ENCODE measurements around the gene AFMID. TPM values are rescaled to one million over a fixed set of nuclear protein-coding genes. Genes with fewer than 3 reads are reported as not detected.
A peak's percentile ranks its signal among the peaks of the same experiment; 100 is the strongest.

Gene AFMID
- total RNA-seq, 1 experiment from 2014 or later, result 65.0 TPM

GRCh38 chr17:78250891-78251772 lies 64.0 kb downstream of the AFMID start:
- peak; percentile 91 for DNase-seq (ENCODE audit: low spot score)
- Histone ChIP-seq H3K27ac (ENCODE audit: low read depth, low read length, poor library complexity, severe bottlenecking) (no peak overlapping the region), H3K4me1 (ENCODE audit: insufficient read depth, low read length, poor library complexity, severe bottlenecking) (no peaks in the 10 kb centered on the region), H3K9me3 (ENCODE audit: low read depth, low read length, poor library complexity, severe bottlenecking) (no peaks in the 10 kb centered on the region), H3K4me3 (ENCODE audit: low read depth, low read length, poor library complexity, severe bottlenecking) (no peak overlapping the region), H3K27me3 (replicated peaks; ENCODE audit: insufficient read depth, low read depth, low read length, poor library complexity) (no peaks in the 10 kb centered on the region), H3K36me3 (ENCODE audit: insufficient read depth, low read length, poor library complexity, severe bottlenecking) (no peaks in the 10 kb centered on the region)
- no TSS peak for BruUV-seq (replicated peaks)
- TF ChIP-seq EZH2 (IDR thresholded peaks at IDR 0.05; ENCODE audit: borderline replicate concordance, low read depth, low read length, poor library complexity, severe bottlenecking), result no peak
- TF ChIP-seq CTCF (conservative IDR thresholded peaks at IDR 0.05; ENCODE audit: low read depth, low read length), result peak; percentile 100
- ChIA-PET POLR2A (ENCODE audit: low non-redundant PET) (interaction anchor here (0.6 kb wide), 1 partner anchor 28 kb away, joined by 13 read pairs; no protein-coding TSS in a partner anchor), CTCF (interaction anchor here (0.6 to 2.1 kb wide), 9 partner anchors 8 to 720 kb away, joined by 3 to 7 read pairs (median 3); no protein-coding TSS in a partner anchor)
- intact Hi-C loops (cut with micrococcal nuclease; ENCODE audit: unreplicated experiment), result loop anchor here (2.0 to 5.0 kb wide), 2 partner anchors 138 to 171 kb away; no protein-coding TSS in a partner anchor

DNA sequence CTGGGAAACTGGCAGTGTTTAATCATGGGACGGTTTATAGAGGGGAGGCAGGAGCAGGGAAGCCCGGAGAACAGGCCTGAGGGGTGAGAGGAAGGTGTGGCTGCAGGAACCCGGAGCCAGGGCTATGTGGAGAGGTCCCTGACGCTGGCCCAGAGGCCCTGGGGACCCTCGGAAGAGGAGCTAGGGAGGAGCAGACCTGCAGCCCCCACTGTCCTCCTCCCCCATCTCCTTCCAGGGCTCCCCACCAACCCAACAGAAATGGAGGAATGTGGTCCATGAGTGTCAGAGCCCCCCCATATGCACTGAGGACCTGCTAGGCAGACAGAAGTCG lies 64.6 kb downstream of the AFMID start:
- no peak for DNase-seq (ENCODE audit: low spot score)
- Histone ChIP-seq H3K27me3 (replicated peaks; ENCODE audit: insufficient read depth, low read depth, low read length, poor library complexity) (no peaks in the 10 kb centered on the region), H3K9me3 (ENCODE audit: low read depth, low read length, poor library complexity, severe bottlenecking) (no peaks in the 10 kb centered on the region), H3K36me3 (ENCODE audit: insufficient read depth, low read length, poor library complexity, severe bottlenecking) (no peaks in the 10 kb centered on the region), H3K4me1 (ENCODE audit: insufficient read depth, low read length, poor library complexity, severe bottlenecking) (no peaks in the 10 kb centered on the region), H3K27ac (ENCODE audit: low read depth, low read length, poor library complexity, severe bottlenecking) (no peak overlapping the region), H3K4me3 (ENCODE audit: low read depth, low read length, poor library complexity, severe bottlenecking) (no peak overlapping the region)
- intact Hi-C loops (cut with micrococcal nuclease; ENCODE audit: unreplicated experiment), result loop anchor here (2.0 to 5.0 kb wide), 2 partner anchors 139 to 171 kb away; no protein-coding TSS in a partner anchor
- ChIA-PET POLR2A (ENCODE audit: low non-redundant PET) (interaction anchor here (0.6 kb wide), 1 partner anchor 28 kb away, joined by 13 read pairs; no protein-coding TSS in a partner anchor), CTCF (interaction anchor here (0.6 to 2.1 kb wide), 7 partner anchors 17 to 719 kb away, joined by 3 to 7 read pairs (median 4); no protein-coding TSS in a partner anchor)
- TF ChIP-seq CTCF (conservative IDR thresholded peaks at IDR 0.05; ENCODE audit: low read depth, low read length) (no peak), EZH2 (IDR thresholded peaks at IDR 0.05; ENCODE audit: borderline replicate concordance, low read depth, low read length, poor library complexity, severe bottlenecking) (no peak)
- BruUV-seq (replicated peaks), result no TSS peak

DNA sequence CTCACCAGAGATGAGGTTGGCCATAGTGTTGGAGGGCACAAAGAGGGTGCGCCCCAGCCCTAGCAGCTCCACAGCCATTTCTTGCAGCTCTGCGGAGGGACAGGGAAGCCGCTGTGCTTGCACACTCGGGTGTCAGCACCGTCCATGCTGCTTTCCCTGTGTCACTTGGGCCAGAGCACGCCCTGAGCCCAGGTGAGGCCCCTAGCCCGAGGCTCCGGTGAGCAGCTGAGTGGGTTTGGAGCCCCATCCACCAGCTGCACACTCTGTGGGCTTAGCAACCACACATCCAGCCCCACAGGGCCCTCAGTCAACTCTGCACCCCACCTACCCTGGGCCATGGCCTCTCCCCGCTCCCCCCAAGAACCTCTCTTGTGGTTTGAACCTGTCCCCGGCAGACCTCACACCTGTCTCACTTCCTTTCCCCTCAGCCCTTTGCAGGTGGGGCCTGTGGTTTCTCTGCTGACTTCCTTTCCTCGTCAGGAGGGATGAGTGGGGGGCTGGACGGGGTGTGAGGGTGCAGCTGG lies 65.0 kb downstream of the AFMID start:
- H3K27me3 ChIP-seq (replicated peaks; ENCODE audit: insufficient read depth, low read depth, low read length, poor library complexity), result no peaks in the 10 kb centered on the region

More for the DNA sequence above, 65.0 kb downstream of the AFMID start:
- DNase-seq (ENCODE audit: low spot score), result no peak
- ChIA-PET POLR2A (ENCODE audit: low non-redundant PET) (no interaction called here), CTCF (interaction anchor here (0.6 to 2.0 kb wide), 2 partner anchors 16 to 233 kb away, joined by 3 to 5 read pairs; no protein-coding TSS in a partner anchor)
- TF ChIP-seq EZH2 (IDR thresholded peaks at IDR 0.05; ENCODE audit: borderline replicate concordance, low read depth, low read length, poor library complexity, severe bottlenecking) (no peak), CTCF (conservative IDR thresholded peaks at IDR 0.05; ENCODE audit: low read depth, low read length) (no peak)
- Histone ChIP-seq H3K27ac (ENCODE audit: low read depth, low read length, poor library complexity, severe bottlenecking) (no peak overlapping the region), H3K36me3 (ENCODE audit: insufficient read depth, low read length, poor library complexity, severe bottlenecking) (no peaks in the 10 kb centered on the region), H3K4me1 (ENCODE audit: insufficient read depth, low read length, poor library complexity, severe bottlenecking) (no peaks in the 10 kb centered on the region), H3K4me3 (ENCODE audit: low read depth, low read length, poor library complexity, severe bottlenecking) (no peak overlapping the region), H3K9me3 (ENCODE audit: low read depth, low read length, poor library complexity, severe bottlenecking) (no peaks in the 10 kb centered on the region)
- no TSS peak for BruUV-seq (replicated peaks)
- intact Hi-C loops (cut with micrococcal nuclease; ENCODE audit: unreplicated experiment), result loop anchor here (5.0 kb wide), 1 partner anchor 170 kb away; no protein-coding TSS in a partner anchor
